SHP77 (cell line): ENCODE data around the gene AHNAK.

Experiments
- DNase-seq, 2 experiments: peaks; one replicate each; lab custom pipeline; 2025; lab: John Stamatoyannopoulos, UW

AHNAK gene

GRCh38 chr11:62435846-62436660 is 110.6 kb downstream of the AHNAK start:
- DNase-seq: no peak

GRCh38 chr11:62433904-62434276 is 112.7 kb downstream of the AHNAK start:
- DNase-seq: no peak

GRCh38 chr11:62433141-62433903 is 113.3 kb downstream of the AHNAK start:
- no peak for DNase-seq

GRCh38 chr11:62432695-62433094 is 113.9 kb downstream of the AHNAK start:
- no peak for DNase-seq

- no peak for DNase-seq
Observed at GRCh38 chr11:62431171-62431901, 115.3 kb downstream of the AHNAK start.

GRCh38 chr11:62430425-62430824 is 116.2 kb downstream of the AHNAK start:
- no peak for DNase-seq

GRCh38 chr11:62428871-62429560 is 117.6 kb downstream of the AHNAK start:
- no peak for DNase-seq

- no peak for DNase-seq
Observed at GRCh38 chr11:62427630-62428233, 118.9 kb downstream of the AHNAK start.

GRCh38 chr11:62423012-62423411 is 123.6 kb downstream of the AHNAK start:
- DNase-seq: no peak

- DNase-seq: no peak
Observed at GRCh38 chr11:62421996-62422395, 124.6 kb downstream of the AHNAK start.

GRCh38 chr11:62420882-62421281 is 125.7 kb downstream of the AHNAK start:
- DNase-seq: no peak

GRCh38 chr11:62419943-62420342 is 126.7 kb downstream of the AHNAK start:
- no peak for DNase-seq

GRCh38 chr11:62419314-62419929 is 127.2 kb downstream of the AHNAK start:
- no peak for DNase-seq

- DNase-seq: no peak
Observed at GRCh38 chr11:62418733-62419132, 127.9 kb downstream of the AHNAK start, which contains the start of gene SCGB1A1. TSS of gene SCGB1A1 (plus strand) at chr11:62419033. CDS start at chr11:62419096, 63 bp downstream.

GRCh38 chr11:62418136-62418535 is 128.5 kb downstream of the AHNAK start:
- DNase-seq: no peak

- no peak for DNase-seq
Observed at GRCh38 chr11:62416596-62416995, 130.0 kb downstream of the AHNAK start.

GRCh38 chr11:62413060-62413696 is 133.4 kb downstream of the AHNAK start:
- no peak for DNase-seq

GRCh38 chr11:62411524-62411923 is 135.1 kb downstream of the AHNAK start:
- DNase-seq: no peak

GRCh38 chr11:62410972-62411371 is 135.6 kb downstream of the AHNAK start:
- DNase-seq: no peak

GRCh38 chr11:62409831-62410230 is 136.8 kb downstream of the AHNAK start:
- DNase-seq: no peak

GRCh38 chr11:62406034-62406433 is 140.6 kb downstream of the AHNAK start:
- DNase-seq: no peak
